ENCODE results near the gene SYNPO.

SYNPO gene

DNA sequence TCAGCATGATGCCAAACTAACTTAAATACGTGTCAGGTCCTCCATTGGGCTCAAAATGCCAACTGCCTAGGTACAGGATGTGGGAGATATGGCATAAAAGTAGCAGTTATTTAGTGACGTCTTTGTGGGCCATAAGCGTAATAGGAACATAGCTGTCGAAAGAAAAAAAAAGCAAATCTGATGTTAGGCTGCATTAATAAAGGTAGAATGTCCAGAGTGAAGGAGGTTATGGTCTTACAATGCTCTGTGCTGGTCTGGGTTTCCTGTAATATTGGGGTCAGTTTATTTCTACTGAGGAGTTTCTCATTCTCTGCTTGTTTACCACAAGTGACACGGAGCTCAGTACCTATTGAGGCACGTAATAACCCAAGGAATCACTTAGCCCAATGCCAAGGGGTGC, 33.4 kb upstream of the SYNPO start:
- no peak for DNase-seq (ENCODE audit: low read depth)

DNA sequence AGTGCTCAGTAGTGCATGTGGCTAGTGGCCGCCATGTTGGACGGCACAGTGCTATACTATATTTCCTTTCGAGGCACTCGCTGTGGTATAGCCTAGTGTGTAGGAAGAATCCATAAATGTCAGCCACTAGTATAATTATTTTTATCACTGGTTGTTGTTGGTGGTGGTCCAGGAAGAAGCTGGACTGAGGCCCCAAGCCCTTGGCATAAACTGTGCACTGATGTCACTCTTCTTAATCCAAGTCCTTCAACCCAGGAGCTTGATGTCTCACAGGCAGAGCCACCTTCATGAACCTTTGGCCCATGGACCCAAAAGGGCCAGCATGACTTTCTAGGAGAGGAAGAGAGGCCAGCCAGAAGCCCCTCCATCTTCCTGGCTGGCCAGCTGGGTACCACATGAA, 32.5 kb upstream of the SYNPO start:
- DNase-seq (ENCODE audit: low read depth), result no peak

DNA sequence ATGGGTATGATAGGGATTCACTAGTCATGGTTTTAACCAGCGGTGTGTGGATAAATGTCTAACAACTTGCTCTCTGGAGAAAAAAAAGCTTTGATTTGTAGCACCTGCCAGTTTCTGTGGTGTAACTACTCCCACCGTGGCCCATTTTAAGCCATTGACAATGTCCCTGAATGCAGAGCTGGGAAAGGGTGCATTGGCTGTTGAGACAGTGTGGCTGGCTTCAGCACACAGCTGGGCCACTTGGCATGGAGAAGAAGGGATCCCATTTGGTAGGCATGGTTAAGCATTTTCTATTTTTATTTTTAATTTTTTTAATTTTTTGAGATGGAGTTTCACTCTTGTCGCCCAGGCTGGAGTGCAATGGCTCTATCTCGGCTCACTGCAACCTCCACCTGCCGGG, 31.5 kb upstream of the SYNPO start:
- no peak for DNase-seq (ENCODE audit: low read depth)

DNA sequence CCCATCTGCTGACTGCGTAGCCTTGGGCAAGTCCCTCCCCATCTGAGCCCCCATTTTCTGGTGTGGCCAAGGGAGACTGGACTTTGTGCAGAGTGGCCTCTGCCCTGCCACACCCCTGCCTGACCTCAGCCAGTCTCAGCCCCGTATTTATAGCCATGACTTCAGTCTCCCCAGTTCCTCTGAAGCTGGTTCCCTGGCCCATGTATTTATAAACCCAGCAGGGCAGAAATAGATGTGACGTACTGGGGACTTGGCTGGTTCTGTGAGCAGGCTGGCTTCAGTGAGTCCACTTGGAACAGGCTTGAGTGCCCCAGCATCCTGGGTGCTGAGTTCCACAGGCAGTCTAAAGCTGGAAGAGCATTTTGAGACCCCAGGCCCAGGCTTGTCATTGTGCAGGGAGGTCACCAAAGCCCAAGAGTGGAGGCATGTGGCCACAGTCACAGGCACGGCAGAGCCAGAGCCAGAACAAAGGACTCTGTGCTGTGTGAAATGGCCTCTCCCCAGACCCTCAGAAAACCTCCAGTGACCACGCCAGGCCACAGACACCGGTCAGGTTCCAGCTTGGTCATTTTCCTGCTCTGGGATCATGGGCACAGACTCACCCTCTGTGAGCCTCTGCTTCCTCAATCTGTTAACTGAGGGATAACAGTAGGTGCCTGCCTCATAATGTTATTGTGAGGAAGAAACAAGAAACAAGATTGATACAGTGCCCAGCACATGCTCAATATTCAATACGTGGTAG, 30.4 kb upstream of the SYNPO start:
- no peak for DNase-seq (ENCODE audit: low read depth)

DNA sequence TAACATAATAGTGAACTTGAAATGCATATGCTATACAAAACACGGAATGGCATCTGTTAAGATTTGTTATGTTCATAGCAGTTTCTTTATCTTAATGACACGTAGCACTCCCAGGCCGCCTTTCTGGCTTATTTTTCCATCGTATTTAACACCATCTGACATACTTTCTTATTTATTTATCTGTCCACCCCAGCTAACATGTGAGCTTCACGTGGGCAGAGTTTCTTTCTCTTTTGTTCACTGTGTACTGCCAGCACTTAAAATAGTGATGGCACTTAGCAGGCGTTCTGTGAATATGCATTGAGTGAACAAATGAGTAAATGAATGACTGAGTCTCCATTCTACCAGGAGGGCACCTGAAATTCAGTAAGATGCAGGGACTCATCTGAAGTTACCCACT, 29.4 kb upstream of the SYNPO start:
- no peak for DNase-seq (ENCODE audit: low read depth)

DNA sequence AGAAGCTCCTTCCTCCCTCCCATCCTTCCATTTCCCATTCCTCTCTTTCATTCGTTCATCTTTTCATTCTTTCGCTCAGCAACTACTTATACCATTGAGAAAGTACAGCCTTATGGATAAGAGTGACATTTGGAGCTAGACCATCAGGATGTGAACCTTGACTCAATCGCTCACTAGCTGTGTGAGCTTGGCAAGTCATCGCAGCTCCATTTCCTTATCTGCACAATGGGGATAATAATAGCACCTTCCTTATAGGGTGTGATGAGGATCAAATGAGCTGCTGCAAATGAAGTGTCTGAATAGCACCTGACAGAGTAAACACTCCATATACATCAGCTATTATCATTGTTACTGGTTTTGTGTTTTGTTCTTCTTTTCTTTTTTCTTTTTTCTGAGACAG, 28.1 kb upstream of the SYNPO start:
- DNase-seq (ENCODE audit: low read depth), result no peak

DNA sequence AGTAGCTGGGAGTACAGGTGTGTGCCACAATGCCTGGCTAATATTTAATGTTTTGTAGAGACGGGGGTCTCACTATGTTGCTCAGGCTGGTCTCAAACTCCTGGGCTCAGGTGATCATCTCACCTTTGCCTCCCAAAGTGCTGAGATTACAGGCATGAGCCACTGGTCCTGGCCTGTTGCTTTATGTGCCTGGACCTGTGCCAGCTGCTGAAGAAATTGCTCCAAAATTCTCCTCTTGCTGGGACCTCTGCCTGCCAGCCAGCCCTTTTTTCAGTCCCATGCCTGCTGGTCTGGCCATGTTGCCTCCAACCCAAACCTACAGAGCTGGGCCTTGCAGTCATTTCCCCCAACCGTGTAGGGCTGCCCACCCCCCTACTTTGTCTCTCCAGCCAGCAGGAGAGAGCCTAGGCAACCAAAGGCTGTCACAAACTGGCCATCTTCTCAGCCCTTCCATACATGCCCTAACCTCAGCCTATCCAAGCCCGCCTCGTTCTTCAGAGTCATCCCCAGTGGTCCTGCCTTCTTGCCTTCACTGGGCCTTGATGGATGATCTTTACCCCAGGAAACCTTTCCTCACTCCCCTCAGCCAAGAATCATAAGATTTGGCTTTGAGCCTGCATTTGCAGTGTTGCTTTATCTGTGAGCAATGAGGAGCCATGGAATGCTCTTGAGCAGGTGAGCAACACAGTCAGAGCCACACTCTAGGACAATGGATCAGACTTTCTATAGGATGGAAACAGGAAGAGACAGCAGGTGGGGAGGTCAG, 27.4 kb upstream of the SYNPO start:
- no peak for DNase-seq (ENCODE audit: low read depth)

DNA sequence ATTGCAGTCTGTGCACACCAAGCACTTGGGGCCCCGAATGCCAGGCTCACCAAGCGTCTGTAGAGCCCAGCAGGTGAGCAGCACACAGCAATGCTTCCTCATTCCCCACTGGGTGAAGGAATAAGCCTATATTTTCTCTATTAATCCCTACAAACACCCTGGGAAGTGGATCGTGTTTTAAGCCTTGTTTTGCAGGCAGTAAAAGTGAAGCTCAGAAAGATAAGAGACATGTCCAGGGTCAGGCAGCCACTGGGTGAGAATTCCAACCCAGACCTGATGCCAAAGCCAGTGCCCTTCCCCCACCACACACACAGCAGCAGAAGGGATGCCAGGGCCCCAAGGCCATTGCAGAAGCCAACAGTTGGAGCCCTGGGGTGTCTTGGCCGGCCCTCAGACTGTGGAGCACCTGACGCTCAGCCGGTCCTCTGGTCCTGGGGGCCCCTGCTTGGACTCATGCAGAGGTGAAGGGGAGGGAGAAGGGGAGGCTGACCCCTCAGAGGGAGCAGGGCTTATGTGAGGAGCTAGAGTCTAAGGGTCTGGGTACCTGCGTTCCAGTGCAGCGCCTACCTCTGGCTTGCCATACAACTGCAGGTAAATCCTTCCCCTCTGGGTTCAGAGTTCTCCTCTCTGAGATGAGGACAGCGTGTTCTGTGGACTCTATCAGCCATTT, 26.3 kb upstream of the SYNPO start:
- DNase-seq (ENCODE audit: low read depth), result no peak

DNA sequence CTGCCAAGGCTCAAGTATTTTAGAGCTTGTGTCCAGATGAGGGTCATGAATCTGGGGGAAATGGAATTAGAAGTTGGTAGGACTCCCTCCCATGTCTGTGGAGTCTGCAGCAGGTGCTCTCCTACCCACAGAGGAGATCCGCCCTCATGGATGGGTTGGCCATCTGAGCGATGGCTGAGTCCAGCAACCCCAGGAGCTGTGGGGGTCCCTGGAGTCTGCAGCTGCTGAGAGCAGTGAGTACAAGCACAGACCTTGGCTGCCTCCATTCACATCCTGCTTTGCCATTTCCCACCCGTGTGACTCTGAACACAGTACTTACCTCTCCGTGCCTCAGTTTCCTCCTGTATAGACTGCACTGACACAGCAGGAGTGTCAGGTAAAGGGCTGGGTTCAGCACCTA, 25.8 kb upstream of the SYNPO start:
- no peak for DNase-seq (ENCODE audit: low read depth)

DNA sequence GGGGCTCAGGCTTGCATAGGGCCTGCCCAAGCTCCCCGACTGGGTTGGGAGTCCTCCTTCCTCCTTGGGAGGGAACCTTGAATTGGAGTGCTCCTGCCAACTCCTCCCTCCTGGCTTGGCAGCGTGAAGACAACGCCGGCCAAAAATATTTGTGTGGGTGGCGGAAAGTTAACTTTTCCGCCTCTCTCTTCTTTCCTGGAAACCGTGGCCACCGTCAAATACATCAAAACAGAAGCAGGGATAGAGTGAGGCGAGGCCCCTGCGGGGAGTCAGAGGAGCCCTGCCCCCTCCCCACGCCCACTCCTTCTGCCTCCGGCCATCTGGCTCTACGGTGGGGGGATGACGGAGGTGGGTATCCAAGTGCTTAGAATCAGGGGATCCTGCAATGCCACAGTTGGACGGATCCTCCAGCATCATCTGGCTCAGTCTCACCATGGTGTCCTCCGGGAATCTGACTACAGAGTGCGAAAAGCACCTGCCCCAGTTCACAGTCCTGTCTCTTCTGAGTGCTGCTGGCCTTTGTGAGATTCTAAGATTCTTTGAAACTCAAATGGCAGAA, 25.2 kb upstream of the SYNPO start:
- peak; percentile 50 for DNase-seq (ENCODE audit: low read depth)

DNA sequence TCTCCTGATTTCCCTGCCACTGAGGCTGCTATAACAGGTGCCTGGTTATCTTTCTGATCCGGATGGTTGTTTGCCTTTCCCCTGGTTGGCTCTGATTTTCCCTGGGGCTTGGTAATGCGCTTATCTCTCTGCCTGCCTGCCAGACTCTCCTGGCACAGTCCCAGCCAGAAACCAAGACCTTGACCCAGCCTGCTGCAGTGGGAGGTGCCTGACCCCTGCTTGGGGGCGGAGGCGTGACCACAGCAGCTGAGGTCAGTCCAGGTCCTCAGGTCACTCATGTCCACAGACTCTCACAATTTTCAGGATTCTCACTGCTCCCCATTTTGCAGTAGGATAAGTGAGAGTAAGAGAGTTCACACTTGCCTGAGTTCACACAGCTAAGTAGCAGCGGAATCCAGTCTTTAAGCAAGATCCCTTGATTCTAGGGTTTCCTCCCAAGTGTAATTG, 24.4 kb upstream of the SYNPO start:
- DNase-seq (ENCODE audit: low read depth), result no peak

DNA sequence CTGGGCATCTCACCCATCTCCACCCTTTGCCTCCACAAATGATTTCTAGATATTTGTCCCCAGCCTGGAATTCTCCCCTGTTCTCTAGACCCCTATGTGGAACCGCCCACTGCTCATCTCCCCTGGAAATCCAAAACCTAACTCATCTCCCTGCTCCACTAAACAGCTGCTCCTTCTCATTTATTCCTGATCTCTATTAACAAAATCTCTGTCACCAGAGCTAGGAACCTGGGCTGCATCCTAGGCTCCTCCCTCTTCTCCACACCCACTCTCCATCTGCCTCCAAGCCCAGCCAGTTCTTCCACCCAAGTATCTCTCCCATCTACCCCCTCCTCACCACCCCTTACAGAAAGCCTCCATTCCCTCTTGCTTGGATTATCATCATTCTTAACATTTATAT, 24.0 kb upstream of the SYNPO start:
- no peak for DNase-seq (ENCODE audit: low read depth)

DNA sequence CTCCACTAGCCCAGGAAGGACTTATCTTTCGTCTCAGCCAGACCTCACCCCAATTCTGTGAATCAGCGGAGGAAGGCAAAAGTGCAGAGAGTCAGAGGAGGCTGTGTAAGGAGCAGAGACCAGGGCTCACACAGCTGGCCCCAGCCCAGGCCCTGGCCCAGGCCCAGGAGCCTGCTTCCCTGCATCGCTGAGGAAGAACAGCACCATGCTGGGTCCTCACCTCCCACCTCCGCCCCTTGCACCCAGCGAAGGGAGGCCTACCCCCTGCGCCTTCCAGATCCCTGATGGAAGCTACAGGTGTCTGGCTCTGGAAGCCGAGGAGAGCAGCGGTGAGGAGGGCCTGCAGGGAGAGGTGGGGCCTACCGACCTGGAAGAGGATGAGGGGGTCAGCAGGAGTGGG, 22.3 kb upstream of the SYNPO start:
- DNase-seq (ENCODE audit: low read depth), result no peak

DNA sequence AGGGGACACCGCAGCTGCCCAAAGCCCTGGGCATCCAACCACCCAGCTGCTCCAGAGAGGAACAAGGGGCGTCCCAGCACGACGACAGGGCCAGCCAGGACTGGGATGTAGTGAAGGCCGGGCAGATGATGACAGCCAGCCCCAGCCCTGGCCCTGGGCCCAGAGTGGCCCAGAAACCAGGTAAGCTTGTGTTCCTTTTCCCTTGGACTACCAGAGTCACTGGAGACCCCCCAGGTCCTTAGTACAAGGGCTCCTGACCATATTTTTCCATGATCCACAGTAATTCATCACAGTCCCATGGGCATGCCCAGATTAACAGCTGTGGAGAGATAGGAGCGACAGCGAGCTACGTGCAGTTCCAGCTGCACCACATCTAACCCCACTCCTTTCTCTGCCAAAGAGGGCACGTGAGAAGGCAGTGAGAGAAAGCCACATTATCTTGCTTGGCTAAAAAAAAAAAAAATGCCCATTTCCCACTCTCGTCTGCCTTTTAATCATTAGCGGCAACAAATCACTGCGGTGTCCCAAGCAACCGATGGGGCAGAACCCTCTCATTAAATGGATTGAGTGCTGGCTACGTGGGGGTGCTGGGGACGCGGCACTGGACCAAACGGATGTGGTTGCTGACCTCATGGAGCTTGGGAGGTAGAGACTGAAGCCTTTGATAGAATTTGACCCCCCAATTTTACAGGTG, 21.7 kb upstream of the SYNPO start:
- DNase-seq (ENCODE audit: low read depth), result no peak

DNA sequence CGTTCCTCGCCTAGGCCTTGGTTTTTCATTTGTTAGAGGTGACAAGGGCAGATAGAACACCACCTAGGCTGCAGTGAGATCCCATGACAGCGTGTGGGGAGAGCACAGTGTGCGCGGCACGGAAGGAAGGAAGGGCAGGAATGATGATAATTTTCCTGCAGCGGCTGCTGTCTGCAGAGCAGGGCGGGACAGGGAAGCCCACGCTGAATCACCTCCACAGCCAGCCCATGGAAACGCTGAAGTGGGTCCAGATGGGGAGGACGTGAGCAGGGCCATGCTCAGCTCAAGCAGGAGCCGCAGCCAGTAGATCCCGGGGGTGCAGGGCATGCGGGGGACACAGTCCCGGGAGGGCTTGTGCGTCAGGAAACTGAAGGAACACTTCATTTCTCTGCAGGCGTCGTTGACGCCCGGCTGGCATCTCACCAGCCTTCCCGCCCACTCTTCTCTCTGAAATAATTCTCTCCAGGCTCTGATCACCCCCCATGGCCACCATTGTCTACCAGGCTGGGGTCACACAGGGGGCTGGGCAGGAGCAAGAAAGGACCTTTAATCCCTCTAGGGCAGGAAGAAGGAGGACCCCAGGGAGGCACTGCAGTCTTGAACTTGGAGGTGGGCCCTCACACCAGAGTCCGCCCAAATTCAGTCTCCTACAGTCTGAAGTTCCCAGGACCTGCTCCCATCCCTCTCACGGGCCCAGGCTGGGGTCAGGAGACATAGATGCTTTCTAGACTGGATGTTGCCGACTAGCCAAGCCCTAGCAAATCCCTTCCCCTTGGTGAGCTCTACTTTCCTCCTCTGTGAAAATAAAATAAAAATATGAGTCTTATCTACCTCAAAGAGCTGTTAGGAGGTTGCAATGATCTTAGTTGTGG, 20.9 kb upstream of the SYNPO start:
- DNase-seq (ENCODE audit: low read depth), result no peak

DNA sequence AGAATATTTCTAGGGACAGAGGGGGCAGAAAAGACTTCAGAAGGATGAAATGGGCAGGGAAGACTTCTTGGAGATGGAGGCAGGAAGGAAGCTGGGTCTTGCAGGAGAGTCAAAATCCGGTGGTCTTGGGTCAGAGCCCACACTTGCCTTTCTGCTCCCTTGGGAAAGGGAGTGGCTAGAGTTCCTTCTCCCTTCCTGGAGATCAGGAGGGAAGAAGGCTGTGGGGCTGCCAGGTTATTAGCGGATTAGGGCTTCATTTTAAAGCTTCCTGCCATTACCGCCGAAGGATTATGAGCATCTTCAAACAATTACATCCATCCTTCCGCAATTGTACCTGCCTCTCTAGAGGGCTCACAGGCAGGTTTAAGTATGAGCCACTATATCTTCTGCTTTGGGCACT, 19.2 kb upstream of the SYNPO start:
- no peak for DNase-seq (ENCODE audit: low read depth)

DNA sequence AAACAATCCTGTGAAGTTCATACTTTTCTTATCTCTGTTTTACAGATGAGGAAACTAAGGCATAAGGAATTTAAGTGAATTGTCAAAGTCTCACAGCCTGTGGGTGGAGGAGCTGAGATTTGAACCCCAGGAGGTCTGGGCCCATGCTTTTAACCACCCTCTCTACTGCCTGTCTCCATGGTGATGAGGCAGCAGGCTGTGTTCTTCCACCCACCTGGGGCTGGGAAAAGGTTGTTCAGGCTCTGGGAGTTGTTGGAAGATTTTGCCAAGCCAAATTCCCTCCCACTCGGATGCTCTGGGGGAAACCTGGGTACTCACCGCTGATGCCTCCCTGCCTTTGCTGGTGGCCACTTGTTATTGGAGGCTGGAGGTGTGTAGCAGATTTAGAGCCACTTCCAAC, 18.3 kb upstream of the SYNPO start:
- no peak for DNase-seq (ENCODE audit: low read depth)

DNA sequence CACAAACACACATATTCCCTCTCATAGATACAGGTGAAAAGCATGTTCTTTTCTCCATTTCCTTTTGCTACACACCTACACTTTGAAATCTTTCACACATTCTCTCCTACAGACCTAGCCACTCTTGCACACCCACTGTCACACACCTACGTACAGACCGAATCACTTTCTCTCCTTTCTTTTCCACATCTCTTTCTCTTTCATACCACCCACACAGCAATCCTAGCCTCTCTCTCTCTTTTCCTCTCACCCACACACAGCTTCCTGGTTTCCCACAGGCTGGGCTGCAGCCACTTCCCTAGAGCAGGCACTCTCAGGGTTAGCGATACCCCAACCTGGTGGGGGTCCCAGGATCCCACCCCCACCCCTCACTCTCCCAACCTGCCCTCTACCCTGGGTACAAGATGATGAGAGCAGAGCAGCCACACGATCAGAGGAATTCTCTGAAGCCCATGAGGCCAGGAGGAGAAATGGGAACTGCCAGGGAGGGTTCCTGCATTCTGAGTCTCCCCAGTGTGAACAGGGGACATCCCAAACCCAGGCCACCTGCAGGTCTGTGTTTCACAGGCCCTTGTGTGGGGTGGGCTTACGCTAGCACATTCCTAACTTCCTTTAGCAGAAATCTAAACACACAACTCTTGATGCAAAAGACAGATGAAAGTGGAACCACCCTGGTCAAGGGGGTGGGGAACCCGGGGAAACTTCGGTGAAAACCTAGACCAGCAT, 17.1 kb upstream of the SYNPO start:
- DNase-seq (ENCODE audit: low read depth), result no peak

DNA sequence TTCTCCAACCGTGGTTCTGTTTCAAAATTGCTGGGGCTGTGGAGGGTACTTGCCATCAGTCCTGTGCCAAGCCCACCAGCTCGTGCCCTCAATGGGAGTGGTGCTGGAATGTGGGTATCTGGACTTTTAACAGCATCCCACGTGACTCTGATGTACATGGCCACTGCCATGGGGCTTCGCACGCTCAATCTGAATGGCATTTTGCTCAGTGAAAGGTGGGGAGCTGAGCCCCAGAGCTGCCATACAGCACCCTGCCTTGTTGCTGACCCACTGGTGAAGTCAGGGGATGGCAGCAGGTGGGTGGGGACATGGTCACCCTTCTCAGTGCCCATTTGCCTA, 16.6 kb upstream of the SYNPO start:
- no peak for DNase-seq (ENCODE audit: low read depth)

DNA sequence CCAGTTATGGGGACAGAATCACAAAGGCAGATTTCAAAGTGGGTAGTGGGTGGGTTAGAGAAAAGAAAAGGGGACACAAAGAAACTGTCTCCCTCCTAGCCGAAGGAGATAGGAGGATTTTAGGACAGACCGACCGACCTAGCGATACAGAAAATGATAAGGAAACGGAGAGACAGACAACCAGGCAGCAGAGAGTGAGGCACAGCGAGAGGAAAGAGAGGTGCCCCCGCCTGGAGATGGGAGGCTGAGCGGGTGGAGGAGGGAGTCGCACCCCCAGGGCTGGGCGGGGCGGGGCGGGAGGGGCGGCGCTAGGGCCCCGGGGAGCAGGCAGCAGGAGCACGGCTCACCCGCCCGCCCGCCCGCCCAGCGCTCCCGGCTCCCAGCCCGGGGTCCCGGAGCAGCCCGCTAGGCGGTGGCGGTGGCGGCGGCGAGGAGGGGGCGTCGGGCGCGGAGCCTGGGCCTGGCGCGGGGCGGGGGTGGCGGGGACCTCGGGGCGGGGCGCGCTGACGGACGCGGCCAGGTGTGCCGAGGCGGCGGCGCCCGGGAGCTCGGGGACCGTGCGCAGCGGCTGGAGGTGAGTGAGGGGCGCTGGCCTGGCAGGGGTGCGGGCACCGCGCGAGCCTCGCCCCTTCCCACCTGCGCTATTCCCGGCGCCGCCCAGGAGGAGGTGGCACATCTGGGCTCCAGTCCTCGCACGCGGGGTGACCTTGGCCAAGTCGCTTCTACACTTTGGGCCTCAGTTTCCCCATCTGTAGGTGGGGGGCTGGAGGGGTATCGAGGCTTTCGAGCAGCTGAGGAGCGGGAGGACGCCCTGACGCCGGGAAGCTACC, 15.9 kb upstream of the SYNPO start:
- DNase-seq (ENCODE audit: low read depth), result no peak

Data from fibroblast of the conjunctiva (primary cell).